Uterus (tissue), 2 donors: ENCODE data around the gene PPP2R2D.

Experiments
- CTCF ChIP-seq, 4 experiments: fragments of 200-600 bp in 2 of 4; fragments of 450-650 bp in 2 of 4; sonication (generic) in 2 of 4; IDR thresholded peaks; one replicate each; pipeline ENCODE4 v1.5.1; 2016 to 2019; ENCODE audit warnings: antibody characterized with exemption in 4 of 4, mild to moderate bottlenecking in 2 of 4, moderate library complexity in 1 of 4
- POLR2A ChIP-seq, 2 donors: fragments of 450-650 bp; IDR thresholded peaks; one replicate each; pipeline ENCODE4 v1.6.1; 2016; ENCODE audit warnings: antibody characterized with exemption in 2 of 2, mild to moderate bottlenecking in 1 of 2, moderate library complexity in 1 of 2

GRCh38 chr10:131910663-131911314, 10.0 kb downstream of the PPP2R2D start:
- TF ChIP-seq CTCF (IDR thresholded peaks at IDR 0.05) (no peak), POLR2A (IDR thresholded peaks at IDR 0.05) (no peak)
